Measurements from ENCODE around the gene GUCA2B. TPM values are rescaled to one million over a fixed set of nuclear protein-coding genes. Genes with fewer than 3 reads are reported as not detected.
A peak's percentile ranks its signal among the peaks of the same experiment; 100 is the strongest.

GUCA2B gene
- total RNA-seq, 2 experiments from 2014 or later, result not detected

DNA sequence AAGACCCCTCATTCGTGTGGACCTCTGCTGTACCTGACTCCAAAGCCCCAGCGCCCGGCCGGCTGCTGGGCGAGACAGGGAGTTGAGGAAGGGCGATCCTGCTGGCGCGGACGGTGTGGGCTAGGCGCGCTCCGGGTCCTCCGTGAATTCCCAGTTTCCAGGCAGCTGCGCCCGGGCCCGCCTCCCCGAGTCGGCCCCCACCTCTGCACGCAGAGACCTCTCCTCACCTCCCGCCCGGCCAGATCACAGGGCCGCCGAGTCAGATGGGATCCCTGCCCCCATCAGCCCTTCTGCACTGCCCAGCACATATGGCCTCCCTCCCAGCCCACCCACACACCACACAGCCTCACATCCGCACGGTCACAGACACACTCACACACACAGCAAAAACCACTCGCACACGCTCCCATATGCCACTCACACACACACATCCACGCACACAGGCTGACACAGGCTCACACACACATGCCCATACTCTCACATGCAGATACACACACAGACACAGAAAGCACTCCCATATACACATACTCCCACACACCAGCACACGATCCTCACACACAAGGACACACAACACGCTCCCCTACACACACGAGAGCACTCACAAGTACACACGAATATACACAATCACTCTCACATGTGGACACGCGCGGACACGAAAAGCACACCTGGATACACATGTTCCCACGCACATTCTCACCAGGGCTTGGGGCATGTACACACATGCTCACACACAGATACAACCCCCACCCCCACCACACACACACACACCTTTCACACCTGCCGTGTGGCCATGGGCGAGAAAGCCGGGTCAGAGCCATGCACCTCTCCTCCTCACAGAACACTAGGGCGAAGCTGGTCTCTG lies 7.2 kb upstream of the GUCA2B start:
- Mint-ChIP-seq H3K9me3 (no peaks in the 10 kb centered on the region), H3K4me1 (peaks cover 4% of the 10 kb centered on the region), H3K36me3 (ENCODE audit: low read depth) (no peaks in the 10 kb centered on the region), H3K4me3 (no peak overlapping the region), H3K27ac (no peak overlapping the region), H3K27me3 (peaks cover 13% of the 10 kb centered on the region)
- ChIA-PET POLR2A (no interaction called here), CTCF (no interaction called here)
- DNase-seq, result no peak

DNA sequence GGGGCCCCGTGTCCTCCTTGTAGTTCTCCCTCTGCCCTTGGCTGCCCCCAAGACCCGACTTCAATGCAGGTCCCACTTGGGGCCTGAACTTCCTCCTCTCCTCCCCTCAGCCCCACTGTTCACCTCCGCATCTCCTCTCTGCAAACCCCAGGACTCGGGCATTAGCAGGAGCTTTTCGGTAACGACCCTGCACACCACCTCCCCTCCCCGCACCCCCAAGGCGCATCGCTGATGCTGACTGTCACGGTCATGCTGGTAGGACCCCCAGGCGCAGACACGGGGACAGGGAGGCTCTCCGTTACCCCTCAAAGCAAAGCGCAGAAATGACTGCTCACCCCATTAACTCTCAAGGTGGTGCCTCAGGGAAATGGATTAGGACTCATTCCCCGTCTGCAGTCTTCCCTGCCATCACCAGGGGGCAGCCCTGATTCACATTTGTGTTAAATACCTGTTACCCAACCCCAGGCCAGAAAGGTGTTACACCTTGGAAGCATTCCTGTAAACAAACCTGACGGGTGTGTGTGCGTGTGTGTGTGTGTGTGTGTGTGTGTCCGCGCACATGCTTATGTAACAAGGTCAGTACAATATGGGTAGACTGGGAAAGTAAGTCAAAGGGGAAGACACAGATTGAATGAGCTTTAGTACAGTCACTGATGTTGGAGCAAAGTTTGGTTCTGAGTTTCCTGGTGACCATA lies 6.4 kb upstream of the GUCA2B start:
- H3K27me3 Mint-ChIP-seq, result peaks cover 16% of the 10 kb centered on the region

GRCh38 chr1:42148166-42148565 lies 5.0 kb upstream of the GUCA2B start:
- Mint-ChIP-seq H3K27ac (no peak overlapping the region), H3K27me3 (peaks cover 16% of the 10 kb centered on the region), H3K4me1 (peaks cover 3% of the 10 kb centered on the region), H3K9me3 (no peaks in the 10 kb centered on the region), H3K36me3 (ENCODE audit: low read depth) (no peaks in the 10 kb centered on the region), H3K4me3 (no peak overlapping the region)
- no peak for DNase-seq
- CTCF ChIA-PET, result interaction anchor here (1.1 to 1.7 kb wide), 2 partner anchors 24 to 25 kb away, joined by 3 to 16 read pairs; no protein-coding TSS in a partner anchor
- POLR2A ChIA-PET, result no interaction called here

More for the DNA sequence above, 6.4 kb upstream of the GUCA2B start:
- no peak overlapping the region for H3K4me3 Mint-ChIP-seq
- no peaks in the 10 kb centered on the region for H3K36me3 Mint-ChIP-seq (ENCODE audit: low read depth)
- H3K4me1 Mint-ChIP-seq, result peaks cover 4% of the 10 kb centered on the region
- no peak overlapping the region for H3K27ac Mint-ChIP-seq
- CTCF ChIA-PET, result interaction anchor here (0.6 to 1.7 kb wide), 6 partner anchors 11 to 833 kb away, joined by 3 to 16 read pairs (median 4); no protein-coding TSS in a partner anchor
- peak; percentile 73 for DNase-seq
- no peaks in the 10 kb centered on the region for H3K9me3 Mint-ChIP-seq
- POLR2A ChIA-PET, result no interaction called here

DNA sequence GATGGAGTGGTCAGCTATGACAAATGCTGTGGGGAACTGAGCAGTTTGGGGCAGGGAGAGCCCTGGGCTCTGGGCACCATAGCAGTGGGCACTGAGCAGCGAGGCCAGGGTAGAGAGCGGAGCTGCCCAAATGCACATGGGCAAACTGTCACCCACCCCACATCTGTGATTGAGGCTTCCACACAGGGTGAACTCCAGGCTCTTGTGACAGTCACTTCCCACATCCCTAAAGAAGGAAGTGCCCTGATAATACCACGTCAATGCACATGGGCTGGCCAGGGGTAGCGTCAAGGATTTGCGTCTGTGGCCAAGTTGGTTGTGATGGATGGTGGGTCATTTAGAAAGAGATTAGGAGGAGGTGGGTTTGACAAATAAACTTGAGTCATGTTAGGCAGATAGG lies 2.6 kb upstream of the GUCA2B start:
- DNase-seq, result no peak
- H3K4me3 Mint-ChIP-seq, result no peak overlapping the region
- ChIA-PET POLR2A (no interaction called here), CTCF (interaction anchor here (0.9 to 2.3 kb wide), 2 partner anchors 23 to 923 kb away, joined by 3 to 8 read pairs; no protein-coding TSS in a partner anchor)
- peaks cover 10% of the 10 kb centered on the region for H3K27me3 Mint-ChIP-seq
- H3K27ac Mint-ChIP-seq, result no peak overlapping the region
- H3K36me3 Mint-ChIP-seq (ENCODE audit: low read depth), result no peaks in the 10 kb centered on the region
- H3K9me3 Mint-ChIP-seq, result no peaks in the 10 kb centered on the region
- no peaks in the 10 kb centered on the region for H3K4me1 Mint-ChIP-seq

- CTCF ChIA-PET, result interaction anchor here (2.3 kb wide), 1 partner anchor 21 kb away, joined by 8 read pairs; no protein-coding TSS in a partner anchor
- Mint-ChIP-seq H3K27ac (no peak overlapping the region), H3K4me1 (no peaks in the 10 kb centered on the region)
Observed at GRCh38 chr1:42152119-42152518, 1.1 kb upstream of the GUCA2B start.

GRCh38 chr1:42153624-42154023 lies 414 bp downstream of the GUCA2B start:
- CTCF ChIA-PET, result interaction anchor here (3.0 kb wide), 1 partner anchor 19 kb away, joined by 9 read pairs; no protein-coding TSS in a partner anchor
- Mint-ChIP-seq H3K4me3 (no peak overlapping the region), H3K4me1 (peaks cover 6% of the 10 kb centered on the region), H3K27me3 (peaks cover 10% of the 10 kb centered on the region), H3K27ac (no peak overlapping the region), H3K9me3 (no peaks in the 10 kb centered on the region), H3K36me3 (ENCODE audit: low read depth) (no peaks in the 10 kb centered on the region)
- no peak for DNase-seq
- POLR2A ChIA-PET, result no interaction called here

More at GRCh38 chr1:42152119-42152518, 1.1 kb upstream of the GUCA2B start:
- POLR2A ChIA-PET, result no interaction called here
- no peaks in the 10 kb centered on the region for H3K9me3 Mint-ChIP-seq
- no peak for DNase-seq
- no peak overlapping the region for H3K4me3 Mint-ChIP-seq
- H3K27me3 Mint-ChIP-seq, result peaks cover 10% of the 10 kb centered on the region
- no peaks in the 10 kb centered on the region for H3K36me3 Mint-ChIP-seq (ENCODE audit: low read depth)

GRCh38 chr1:42154685-42155084 lies 1.5 kb downstream of the GUCA2B start:
- ChIA-PET POLR2A (no interaction called here), CTCF (interaction anchor here (3.0 kb wide), 1 partner anchor 18 kb away, joined by 9 read pairs; no protein-coding TSS in a partner anchor)
- DNase-seq, result no peak
- Mint-ChIP-seq H3K4me1 (peaks cover 6% of the 10 kb centered on the region), H3K27ac (no peak overlapping the region), H3K36me3 (ENCODE audit: low read depth) (no peaks in the 10 kb centered on the region), H3K4me3 (no peak overlapping the region), H3K27me3 (peaks cover 15% of the 10 kb centered on the region), H3K9me3 (peaks cover 5% of the 10 kb centered on the region)

- Mint-ChIP-seq H3K27ac (no peak overlapping the region), H3K4me1 (peaks cover 6% of the 10 kb centered on the region), H3K9me3 (peaks cover 6% of the 10 kb centered on the region), H3K4me3 (no peak overlapping the region), H3K36me3 (ENCODE audit: low read depth) (no peaks in the 10 kb centered on the region), H3K27me3 (peaks cover 12% of the 10 kb centered on the region)
- POLR2A ChIA-PET, result no interaction called here
- CTCF ChIA-PET, result interaction anchor here (3.0 kb wide), 1 partner anchor 18 kb away, joined by 9 read pairs; no protein-coding TSS in a partner anchor
- no peak for DNase-seq
Observed at GRCh38 chr1:42155362-42155761, 2.2 kb downstream of the GUCA2B start.

- Mint-ChIP-seq H3K4me3 (no peak overlapping the region), H3K4me1 (peaks cover 9% of the 10 kb centered on the region), H3K27me3 (peaks cover 13% of the 10 kb centered on the region), H3K9me3 (peaks cover 19% of the 10 kb centered on the region), H3K36me3 (ENCODE audit: low read depth) (no peaks in the 10 kb centered on the region), H3K27ac (no peak overlapping the region)
- DNase-seq, result no peak
- ChIA-PET CTCF (interaction anchor here (0.9 to 1.2 kb wide), 2 partner anchors 16 to 18 kb away, joined by 3 to 5 read pairs; no protein-coding TSS in a partner anchor), POLR2A (no interaction called here)
Observed at GRCh38 chr1:42157667-42158066, 4.5 kb downstream of the GUCA2B start.

DNA sequence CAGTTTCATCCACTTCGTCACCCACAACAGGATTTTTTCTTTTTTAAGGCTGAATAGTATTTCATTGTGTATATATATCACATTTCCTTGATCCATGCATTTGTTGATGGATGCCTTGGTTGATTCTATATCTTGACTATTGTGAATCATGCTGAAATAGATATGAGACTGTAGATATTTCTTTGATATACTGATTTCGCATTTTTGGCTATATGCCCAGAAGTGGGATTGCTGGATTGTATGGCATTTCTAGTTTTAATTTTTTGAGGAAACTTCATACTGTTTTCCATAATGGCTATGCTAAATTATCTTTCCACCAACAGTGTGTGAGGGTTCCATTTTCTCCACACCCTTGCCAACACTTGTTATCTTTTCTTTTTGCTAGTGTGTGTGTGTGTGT lies 5.0 kb downstream of the GUCA2B start:
- no peak for DNase-seq
- Mint-ChIP-seq H3K27ac (no peak overlapping the region), H3K4me1 (peaks cover 9% of the 10 kb centered on the region), H3K27me3 (peaks cover 13% of the 10 kb centered on the region), H3K36me3 (ENCODE audit: low read depth) (no peaks in the 10 kb centered on the region), H3K4me3 (no peak overlapping the region), H3K9me3 (peaks cover 19% of the 10 kb centered on the region)
- ChIA-PET POLR2A (no interaction called here), CTCF (interaction anchor here (0.9 kb wide), 1 partner anchor 15 kb away, joined by 5 read pairs; no protein-coding TSS in a partner anchor)

- ChIA-PET CTCF (interaction anchor here (4.4 kb wide), 1 partner anchor 12 kb away, joined by 15 read pairs; no protein-coding TSS in a partner anchor), POLR2A (no interaction called here)
- peaks cover 19% of the 10 kb centered on the region for H3K9me3 Mint-ChIP-seq
- H3K4me3 Mint-ChIP-seq, result no peak overlapping the region
- H3K27ac Mint-ChIP-seq, result no peak overlapping the region
- H3K36me3 Mint-ChIP-seq (ENCODE audit: low read depth), result no peaks in the 10 kb centered on the region
- H3K27me3 Mint-ChIP-seq, result peaks cover 13% of the 10 kb centered on the region
- peaks cover 9% of the 10 kb centered on the region for H3K4me1 Mint-ChIP-seq
- no peak for DNase-seq
Observed at GRCh38 chr1:42162181-42162580, 9.0 kb downstream of the GUCA2B start.

DNA sequence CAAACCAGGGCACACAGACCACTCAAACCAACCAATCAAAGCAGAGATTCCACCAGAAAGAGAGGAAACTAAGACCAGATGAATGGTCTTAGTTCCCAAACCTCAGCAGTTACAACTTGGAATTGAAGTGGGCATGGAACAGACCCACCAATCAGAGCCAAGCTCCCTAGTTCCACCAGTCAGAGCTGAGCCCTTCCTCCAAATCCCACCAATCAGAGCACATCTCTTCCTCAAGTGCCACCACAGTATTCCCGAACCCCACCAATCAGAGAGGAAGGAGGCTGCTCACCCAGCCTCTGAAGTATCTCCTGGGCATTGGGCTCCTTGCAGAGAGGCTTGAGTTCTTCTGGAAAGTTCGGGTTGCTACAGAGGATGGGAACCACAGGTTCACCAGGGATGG lies 9.9 kb downstream of the GUCA2B start:
- H3K4me1 Mint-ChIP-seq, result peaks cover 3% of the 10 kb centered on the region
- no peak for DNase-seq
- no peak overlapping the region for H3K27ac Mint-ChIP-seq
- peaks cover 19% of the 10 kb centered on the region for H3K9me3 Mint-ChIP-seq
- H3K27me3 Mint-ChIP-seq, result peaks cover 13% of the 10 kb centered on the region
- no peak overlapping the region for H3K4me3 Mint-ChIP-seq
- ChIA-PET CTCF (interaction anchor here (4.4 kb wide), 1 partner anchor 11 kb away, joined by 15 read pairs; no protein-coding TSS in a partner anchor), POLR2A (no interaction called here)
- no peaks in the 10 kb centered on the region for H3K36me3 Mint-ChIP-seq (ENCODE audit: low read depth)
